Stimulated activated naive CD8-positive, alpha-beta T cell treated with anti-CD3 and anti-CD28 coated beads, Interleukin-15, Interleukin-2, amounts not matched to agents 100 U/mL and 50 U/mL, for 24 hours (primary cell): ENCODE data around the gene C6.
"Not testable (repeated sequence)": the region's sequence is repeated elsewhere in the genome, so short reads cannot be mapped to it uniquely, and the experiment has no call there.

ENCODE experiments used
- ATAC-seq: fragments of 150-1000 bp; cut with Tn5 transposase; one replicate; pipeline ENCODE4 v1.10.0; 2021
- DNase-seq: peaks from one replicate; pipeline ENCODE4 v3.0.0; 2021

C6 gene

GRCh38 chr5:41199660-41200059 is 13.7 kb downstream of the C6 start:
- DNase-seq (no peak), ATAC-seq (no peak)

GRCh38 chr5:41196197-41196596 is 17.1 kb downstream of the C6 start:
- no peak for DNase-seq
- ATAC-seq = no peak

GRCh38 chr5:41195228-41195627 is 18.1 kb downstream of the C6 start:
- no peak for ATAC-seq

GRCh38 chr5:41194339-41194738 is 19.0 kb downstream of the C6 start:
- ATAC-seq (no peak), DNase-seq (no peak)

More at GRCh38 chr5:41195228-41195627, 18.1 kb downstream of the C6 start:
- DNase-seq = no peak

- ATAC-seq = no peak
- DNase-seq = no peak
These were observed 19.7 kb downstream of the C6 start for GRCh38 chr5:41193456-41194205.

- no peak for DNase-seq
- no peak for ATAC-seq
These were observed 22.1 kb downstream of the C6 start for GRCh38 chr5:41191249-41191648.

- no peak for ATAC-seq
- no peak for DNase-seq
These were observed 27.2 kb downstream of the C6 start for GRCh38 chr5:41186143-41186542.

- not testable (repeated sequence) for ATAC-seq, DNase-seq
These were observed 30.0 kb downstream of the C6 start for GRCh38 chr5:41183331-41183730.

GRCh38 chr5:41182666-41183065 is 30.7 kb downstream of the C6 start:
- DNase-seq (no peak), ATAC-seq (no peak)

- ATAC-seq = no peak
These were observed 31.4 kb downstream of the C6 start for GRCh38 chr5:41181691-41182564.

GRCh38 chr5:41176952-41177351 is 36.4 kb downstream of the C6 start:
- DNase-seq (no peak), ATAC-seq (no peak)

More at GRCh38 chr5:41181691-41182564, 31.4 kb downstream of the C6 start:
- DNase-seq = no peak

GRCh38 chr5:41172012-41172411 is 41.3 kb downstream of the C6 start:
- DNase-seq = no peak
- no peak for ATAC-seq

GRCh38 chr5:41161271-41161670 is 52.1 kb downstream of the C6 start:
- ATAC-seq (no peak), DNase-seq (no peak)

- no peak for ATAC-seq
These were observed 55.9 kb downstream of the C6 start for GRCh38 chr5:41157272-41157894.

GRCh38 chr5:41156739-41157138 is 56.6 kb downstream of the C6 start:
- ATAC-seq (no peak), DNase-seq (no peak)

More at GRCh38 chr5:41157272-41157894, 55.9 kb downstream of the C6 start:
- no peak for DNase-seq

- ATAC-seq (no peak), DNase-seq (no peak)
These were observed 58.8 kb downstream of the C6 start for GRCh38 chr5:41154491-41154890.

GRCh38 chr5:41151564-41151963 is 61.8 kb downstream of the C6 start:
- ATAC-seq (no peak), DNase-seq (no peak)

- ATAC-seq (no peak), DNase-seq (no peak)
These were observed 64.9 kb downstream of the C6 start for GRCh38 chr5:41148448-41148847.

- DNase-seq = no peak
- ATAC-seq = no peak
These were observed 68.0 kb downstream of the C6 start for GRCh38 chr5:41145306-41145705.

GRCh38 chr5:41143131-41143901 is 70.0 kb downstream of the C6 start:
- ATAC-seq = no peak

GRCh38 chr5:41127967-41128690 is 85.2 kb downstream of the C6 start:
- ATAC-seq = no peak
- DNase-seq = no peak

More at GRCh38 chr5:41143131-41143901, 70.0 kb downstream of the C6 start:
- no peak for DNase-seq
